GM21515 (cell line): ENCODE data around the gene TCIRG1.

Experiments
- ATAC-seq: cut with Tn5 transposase; IDR thresholded peaks from one replicate; pipeline ENCODE4 v1.9.1; 2021; ENCODE audit not compliant: unreplicated experiment

The TCIRG1 gene

GRCh38 chr11:68017980-68018729 lies 20.7 kb upstream of the TCIRG1 start:
- no peak for ATAC-seq

GRCh38 chr11:68018730-68019190 lies 20.1 kb upstream of the TCIRG1 start:
- no peak for ATAC-seq

GRCh38 chr11:68019486-68019885 lies 19.3 kb upstream of the TCIRG1 start:
- ATAC-seq: no peak

GRCh38 chr11:68020575-68020974 lies 18.2 kb upstream of the TCIRG1 start:
- ATAC-seq: no peak

- ATAC-seq: no peak
These were observed 17.5 kb upstream of the TCIRG1 start for GRCh38 chr11:68021167-68021787.

GRCh38 chr11:68022531-68022930 lies 16.3 kb upstream of the TCIRG1 start:
- ATAC-seq: no peak

- ATAC-seq: no peak
These were observed 14.3 kb upstream of the TCIRG1 start for GRCh38 chr11:68024508-68024907.

GRCh38 chr11:68025047-68025446 lies 13.8 kb upstream of the TCIRG1 start:
- ATAC-seq: no peak

GRCh38 chr11:68026391-68027105 lies 12.3 kb upstream of the TCIRG1 start:
- ATAC-seq: no peak

GRCh38 chr11:68027667-68028066 lies 11.2 kb upstream of the TCIRG1 start:
- no peak for ATAC-seq

- ATAC-seq: no peak
These were observed 9.9 kb upstream of the TCIRG1 start for GRCh38 chr11:68028802-68029545.

- ATAC-seq: peak; percentile 91
These were observed 8.3 kb upstream of the TCIRG1 start, which contains the start of gene NDUFS8 for GRCh38 chr11:68030318-68031143. TSS of gene NDUFS8 (plus strand) at chr11:68030681. CDS start at chr11:68032152, 1,471 bp downstream.

- ATAC-seq: no peak
These were observed 7.7 kb upstream of the TCIRG1 start for GRCh38 chr11:68031144-68031464.

- no peak for ATAC-seq
These were observed 6.8 kb upstream of the TCIRG1 start for GRCh38 chr11:68032003-68032402.

- no peak for ATAC-seq
These were observed 5.7 kb upstream of the TCIRG1 start for GRCh38 chr11:68032997-68033707.

GRCh38 chr11:68033708-68034045 lies 5.1 kb upstream of the TCIRG1 start:
- ATAC-seq: no peak

- ATAC-seq: no peak
These were observed 3.5 kb upstream of the TCIRG1 start for GRCh38 chr11:68035266-68035876.

- ATAC-seq: no peak
These were observed 2.6 kb upstream of the TCIRG1 start for GRCh38 chr11:68036141-68036716.

GRCh38 chr11:68036717-68037239 lies 2.0 kb upstream of the TCIRG1 start:
- no peak for ATAC-seq
